ENCODE data around the gene LRRC72. TPM values are rescaled to one million over a fixed set of nuclear protein-coding genes. Genes with fewer than 3 reads are reported as not detected.

LRRC72 gene
- total RNA-seq, 6 experiments from 2014 or later: not detected

DNA sequence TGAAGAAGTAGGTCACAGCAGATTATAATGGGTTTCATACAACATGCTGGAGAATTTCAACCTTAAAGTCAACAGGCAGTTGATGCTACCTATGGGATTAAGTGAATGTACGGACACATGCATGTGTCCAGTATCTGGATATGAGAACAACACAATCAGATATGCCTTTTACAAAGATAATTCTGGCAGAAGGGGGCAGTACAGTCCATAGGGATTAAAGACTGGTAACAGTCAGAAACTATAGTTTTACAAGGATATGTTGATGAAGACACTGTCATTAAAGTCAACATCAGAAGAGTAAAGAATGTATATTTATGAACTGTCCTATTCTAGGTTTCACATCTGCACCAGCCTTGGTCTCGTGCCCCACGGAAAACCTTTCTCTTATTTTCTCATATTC, 77.4 kb downstream of the LRRC72 start:
- peak; percentile 13 for DNase-seq
- peaks cover 32% of the 10 kb centered on the region for H3K36me3 Mint-ChIP-seq (ENCODE audit: low read depth)
- H3K4me3 Mint-ChIP-seq: no peak overlapping the region
- no peaks in the 10 kb centered on the region for H3K27me3 Mint-ChIP-seq (ENCODE audit: insufficient read depth)
- TF ChIP-seq, protein P1, sequence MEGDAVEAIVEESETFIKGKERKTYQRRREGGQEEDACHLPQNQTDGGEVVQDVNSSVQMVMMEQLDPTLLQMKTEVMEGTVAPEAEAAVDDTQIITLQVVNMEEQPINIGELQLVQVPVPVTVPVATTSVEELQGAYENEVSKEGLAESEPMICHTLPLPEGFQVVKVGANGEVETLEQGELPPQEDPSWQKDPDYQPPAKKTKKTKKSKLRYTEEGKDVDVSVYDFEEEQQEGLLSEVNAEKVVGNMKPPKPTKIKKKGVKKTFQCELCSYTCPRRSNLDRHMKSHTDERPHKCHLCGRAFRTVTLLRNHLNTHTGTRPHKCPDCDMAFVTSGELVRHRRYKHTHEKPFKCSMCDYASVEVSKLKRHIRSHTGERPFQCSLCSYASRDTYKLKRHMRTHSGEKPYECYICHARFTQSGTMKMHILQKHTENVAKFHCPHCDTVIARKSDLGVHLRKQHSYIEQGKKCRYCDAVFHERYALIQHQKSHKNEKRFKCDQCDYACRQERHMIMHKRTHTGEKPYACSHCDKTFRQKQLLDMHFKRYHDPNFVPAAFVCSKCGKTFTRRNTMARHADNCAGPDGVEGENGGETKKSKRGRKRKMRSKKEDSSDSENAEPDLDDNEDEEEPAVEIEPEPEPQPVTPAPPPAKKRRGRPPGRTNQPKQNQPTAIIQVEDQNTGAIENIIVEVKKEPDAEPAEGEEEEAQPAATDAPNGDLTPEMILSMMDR (IDR thresholded peaks at IDR 0.05): peak; percentile 67
- no peaks in the 10 kb centered on the region for H3K9me3 Mint-ChIP-seq
- no peaks in the 10 kb centered on the region for H3K4me1 Mint-ChIP-seq (ENCODE audit: low read depth)
- H3K27ac Mint-ChIP-seq: no peak overlapping the region

DNA sequence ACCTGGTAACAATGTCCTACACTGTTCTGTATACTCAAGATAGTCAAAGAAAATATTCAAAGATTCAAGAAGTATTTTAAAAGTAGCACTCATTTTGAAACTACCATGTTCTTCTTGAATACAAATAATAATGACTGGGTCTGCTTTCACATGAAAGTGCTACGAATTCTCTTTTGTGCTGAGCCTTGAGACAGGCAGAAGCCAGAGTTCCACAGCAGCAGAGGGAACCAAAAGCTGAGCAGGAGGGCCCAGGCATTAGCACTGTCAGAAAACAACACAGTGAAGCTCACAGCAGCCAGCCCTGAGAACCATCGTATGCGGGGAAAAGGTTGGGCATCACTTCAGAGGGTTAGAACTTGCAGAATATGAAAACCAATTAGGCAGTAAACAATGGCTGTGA, 80.1 kb downstream of the LRRC72 start:
- Mint-ChIP-seq H3K9me3 (no peaks in the 10 kb centered on the region), H3K36me3 (ENCODE audit: low read depth) (peaks cover 46% of the 10 kb centered on the region), H3K4me3 (no peak overlapping the region), H3K27me3 (ENCODE audit: insufficient read depth) (no peaks in the 10 kb centered on the region), H3K27ac (peak overlapping the region; percentile 24; the same call in 1 of the 2 replicates), H3K4me1 (ENCODE audit: low read depth) (no peaks in the 10 kb centered on the region)
- TF ChIP-seq, protein P1 (IDR thresholded peaks at IDR 0.05): no peak
- no peak for DNase-seq

GRCh38 chr7:16609842-16610450, 83.3 kb downstream of the LRRC72 start:
- H3K4me1 Mint-ChIP-seq (ENCODE audit: low read depth): no peaks in the 10 kb centered on the region
- H3K36me3 Mint-ChIP-seq (ENCODE audit: low read depth): peaks cover 31% of the 10 kb centered on the region
- no peak overlapping the region for H3K27ac Mint-ChIP-seq
- H3K9me3 Mint-ChIP-seq: no peaks in the 10 kb centered on the region
- no peaks in the 10 kb centered on the region for H3K27me3 Mint-ChIP-seq (ENCODE audit: insufficient read depth)
- TF ChIP-seq, protein P1 (IDR thresholded peaks at IDR 0.05): no peak
- no peak for DNase-seq
- H3K4me3 Mint-ChIP-seq: no peak overlapping the region

DNA sequence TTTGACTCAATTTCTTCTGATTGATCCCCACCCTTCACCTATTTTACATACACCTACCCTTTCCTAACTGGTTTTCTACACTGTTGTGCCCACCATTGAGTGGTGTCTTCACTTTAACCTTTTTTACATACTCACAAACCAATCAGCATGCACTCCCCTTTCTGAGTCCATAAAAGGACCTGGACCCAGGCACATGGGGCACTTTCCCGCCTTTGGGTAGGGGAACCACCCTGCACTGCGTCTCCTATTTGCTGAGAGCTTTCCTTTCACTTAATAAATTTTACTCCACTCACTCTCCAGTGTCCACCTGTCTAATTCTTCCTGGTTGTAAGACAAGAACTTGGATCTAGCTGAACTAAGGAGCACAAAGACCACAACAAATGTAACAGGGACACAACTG, 85.1 kb downstream of the LRRC72 start:
- peaks cover 31% of the 10 kb centered on the region for H3K36me3 Mint-ChIP-seq (ENCODE audit: low read depth)
- H3K9me3 Mint-ChIP-seq: no peaks in the 10 kb centered on the region
- H3K4me1 Mint-ChIP-seq (ENCODE audit: low read depth): no peaks in the 10 kb centered on the region
- no peak for DNase-seq
- H3K27me3 Mint-ChIP-seq (ENCODE audit: insufficient read depth): no peaks in the 10 kb centered on the region
- TF ChIP-seq, protein P1 (IDR thresholded peaks at IDR 0.05): no peak
- no peak overlapping the region for H3K27ac Mint-ChIP-seq
- H3K4me3 Mint-ChIP-seq: no peak overlapping the region

DNA sequence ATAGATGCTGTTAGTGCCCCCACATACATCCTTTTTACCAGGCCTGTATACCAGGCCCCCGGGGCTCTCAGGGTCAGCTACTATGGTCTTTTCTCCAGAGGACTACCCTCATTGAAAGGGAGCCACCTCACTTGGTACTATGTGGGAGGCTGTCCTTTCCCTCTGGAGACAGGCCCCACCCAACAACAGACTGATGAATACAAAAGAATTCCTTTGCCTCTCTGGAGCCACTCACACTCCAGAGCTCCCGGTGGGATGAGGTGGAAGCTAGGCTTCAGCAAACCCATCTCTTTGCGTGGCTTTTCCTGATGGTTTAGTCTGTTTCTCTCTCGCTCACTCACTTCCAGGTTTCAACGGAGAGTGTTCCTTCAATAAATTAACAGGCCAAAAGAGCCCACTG, 88.6 kb downstream of the LRRC72 start:
- Mint-ChIP-seq H3K4me3 (no peak overlapping the region), H3K9me3 (no peaks in the 10 kb centered on the region), H3K4me1 (ENCODE audit: low read depth) (peaks cover 7% of the 10 kb centered on the region), H3K27me3 (ENCODE audit: insufficient read depth) (no peaks in the 10 kb centered on the region), H3K27ac (no peak overlapping the region), H3K36me3 (ENCODE audit: low read depth) (peaks cover 26% of the 10 kb centered on the region)
- DNase-seq: no peak
- TF ChIP-seq, protein P1 (IDR thresholded peaks at IDR 0.05): no peak
